ENCODE measurements around the gene CD28. TPM values are rescaled to one million over a fixed set of nuclear protein-coding genes. Genes with fewer than 3 reads are reported as not detected.

Gene CD28
- total and polyA plus RNA-seq, 4 donors, result 1.0 to 11.0 (median 5.7) TPM

DNA sequence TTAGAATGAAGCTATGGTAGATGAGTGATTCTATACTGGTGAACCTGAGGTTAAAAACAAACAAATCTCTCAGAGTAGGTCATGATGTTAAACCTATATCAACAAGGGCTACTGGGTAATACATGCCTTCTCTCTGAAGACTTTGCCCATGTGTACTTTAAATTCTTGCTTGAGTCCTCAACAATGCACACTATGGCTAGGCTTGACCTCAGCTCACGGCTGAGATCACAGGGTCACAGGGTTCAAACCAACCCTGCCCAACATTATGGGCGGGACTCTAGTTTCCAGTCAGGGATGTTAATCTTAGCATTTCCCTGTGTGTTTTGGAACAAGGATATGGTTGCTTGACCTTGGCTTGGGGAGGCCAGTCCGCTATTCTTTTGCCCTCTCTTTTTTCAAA, 7.7 kb downstream of the CD28 start:
- peak in 1 of 2 donors; percentile 49 for DNase-seq
- Histone ChIP-seq H3K4me3 (ENCODE audit: low read length in 2 of 2) (no peak overlapping the region), H3K4me1 (ENCODE audit: control insufficient read depth in 1 of 2, insufficient read depth in 2 of 2, low read length in 2 of 2) (no peaks in the 10 kb centered on the region), H3K36me3 (ENCODE audit: control insufficient read depth in 1 of 2, insufficient read depth in 2 of 2, low read length in 1 of 2) (no peaks in the 10 kb centered on the region), H3K27me3 (ENCODE audit: control insufficient read depth in 1 of 2, insufficient read depth in 2 of 2, low read length in 1 of 2) (no peaks in the 10 kb centered on the region), H3K9me3 (ENCODE audit: control insufficient read depth, low read length) (no peaks in the 10 kb centered on the region), H3K27ac (ENCODE audit: low read depth in 1 of 2, low read length in 2 of 2) (no peak overlapping the region)
- WGBS, 2 donors, result 79 to 81% methylated on average over 3 of the region's 3 CpGs
- peak; percentile 68 for ATAC-seq (ENCODE audit: low FRiP score)
- intact Hi-C loops (cut with DNase I), result no loop called here

DNA sequence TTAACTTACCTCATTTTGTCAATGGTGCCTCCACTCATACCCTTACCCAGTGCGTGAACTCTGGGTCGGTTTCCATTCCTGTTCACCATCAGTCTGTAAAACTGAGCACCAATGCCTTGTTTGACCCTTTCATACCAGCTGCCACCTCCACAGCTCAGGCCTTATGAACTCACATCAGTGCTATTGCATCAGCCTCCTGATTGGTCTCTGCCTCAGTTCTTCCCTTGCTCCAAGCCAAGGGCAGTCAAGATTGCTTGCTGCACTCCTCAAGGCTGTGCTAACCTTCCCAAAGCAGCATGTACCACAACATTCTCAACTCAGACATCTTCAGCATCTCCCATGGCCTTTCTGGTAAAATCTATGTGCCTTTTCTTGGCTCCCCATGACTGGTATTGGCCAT, 9.3 kb downstream of the CD28 start:
- ATAC-seq (ENCODE audit: low FRiP score) (no peak), DNase-seq (no peak)
- 95 to 98% methylated on average over 2 of the region's 2 CpGs for WGBS, 2 donors
- Histone ChIP-seq H3K4me3 (ENCODE audit: low read length in 2 of 2) (no peak overlapping the region), H3K27ac (ENCODE audit: low read depth in 1 of 2, low read length in 2 of 2) (no peak overlapping the region), H3K27me3 (ENCODE audit: control insufficient read depth in 1 of 2, insufficient read depth in 2 of 2, low read length in 1 of 2) (no peaks in the 10 kb centered on the region), H3K4me1 (ENCODE audit: control insufficient read depth in 1 of 2, insufficient read depth in 2 of 2, low read length in 2 of 2) (no peaks in the 10 kb centered on the region), H3K36me3 (ENCODE audit: control insufficient read depth in 1 of 2, insufficient read depth in 2 of 2, low read length in 1 of 2) (no peaks in the 10 kb centered on the region), H3K9me3 (ENCODE audit: control insufficient read depth, low read length) (no peaks in the 10 kb centered on the region)
- intact Hi-C loops (cut with DNase I), result no loop called here

DNA sequence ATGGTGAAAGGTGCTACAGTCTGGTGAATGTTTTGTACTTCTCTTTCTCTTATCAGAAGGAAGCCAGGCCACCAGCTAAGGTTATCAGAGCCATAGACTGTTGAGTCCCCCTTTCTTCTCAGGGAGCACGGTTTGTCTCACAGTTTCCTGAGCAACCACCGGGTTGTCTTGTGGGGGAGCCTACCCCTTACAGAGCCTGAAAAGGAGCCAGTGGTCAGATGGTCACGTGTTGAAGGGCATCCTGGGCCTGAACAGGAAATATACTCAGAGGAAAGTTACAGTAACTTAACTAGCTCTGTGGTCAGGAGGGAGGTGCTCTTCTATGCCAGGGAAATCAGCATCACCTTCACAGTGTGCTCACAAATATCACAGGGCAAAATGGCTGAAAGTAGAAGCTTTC, 11.6 kb downstream of the CD28 start:
- Histone ChIP-seq H3K27me3 (ENCODE audit: control insufficient read depth in 1 of 2, insufficient read depth in 2 of 2, low read length in 1 of 2) (no peaks in the 10 kb centered on the region), H3K9me3 (ENCODE audit: control insufficient read depth, low read length) (no peaks in the 10 kb centered on the region), H3K36me3 (ENCODE audit: control insufficient read depth in 1 of 2, insufficient read depth in 2 of 2, low read length in 1 of 2) (no peaks in the 10 kb centered on the region), H3K4me3 (ENCODE audit: low read length in 2 of 2) (no peak overlapping the region), H3K4me1 (ENCODE audit: control insufficient read depth in 1 of 2, insufficient read depth in 2 of 2, low read length in 2 of 2) (no peaks in the 10 kb centered on the region), H3K27ac (ENCODE audit: low read depth in 1 of 2, low read length in 2 of 2) (no peak overlapping the region)
- ATAC-seq (ENCODE audit: low FRiP score), result no peak
- intact Hi-C loops (cut with DNase I), result no loop called here
- DNase-seq, result no peak
- 65 to 78% methylated on average over 3 of the region's 3 CpGs for WGBS, 2 donors

DNA sequence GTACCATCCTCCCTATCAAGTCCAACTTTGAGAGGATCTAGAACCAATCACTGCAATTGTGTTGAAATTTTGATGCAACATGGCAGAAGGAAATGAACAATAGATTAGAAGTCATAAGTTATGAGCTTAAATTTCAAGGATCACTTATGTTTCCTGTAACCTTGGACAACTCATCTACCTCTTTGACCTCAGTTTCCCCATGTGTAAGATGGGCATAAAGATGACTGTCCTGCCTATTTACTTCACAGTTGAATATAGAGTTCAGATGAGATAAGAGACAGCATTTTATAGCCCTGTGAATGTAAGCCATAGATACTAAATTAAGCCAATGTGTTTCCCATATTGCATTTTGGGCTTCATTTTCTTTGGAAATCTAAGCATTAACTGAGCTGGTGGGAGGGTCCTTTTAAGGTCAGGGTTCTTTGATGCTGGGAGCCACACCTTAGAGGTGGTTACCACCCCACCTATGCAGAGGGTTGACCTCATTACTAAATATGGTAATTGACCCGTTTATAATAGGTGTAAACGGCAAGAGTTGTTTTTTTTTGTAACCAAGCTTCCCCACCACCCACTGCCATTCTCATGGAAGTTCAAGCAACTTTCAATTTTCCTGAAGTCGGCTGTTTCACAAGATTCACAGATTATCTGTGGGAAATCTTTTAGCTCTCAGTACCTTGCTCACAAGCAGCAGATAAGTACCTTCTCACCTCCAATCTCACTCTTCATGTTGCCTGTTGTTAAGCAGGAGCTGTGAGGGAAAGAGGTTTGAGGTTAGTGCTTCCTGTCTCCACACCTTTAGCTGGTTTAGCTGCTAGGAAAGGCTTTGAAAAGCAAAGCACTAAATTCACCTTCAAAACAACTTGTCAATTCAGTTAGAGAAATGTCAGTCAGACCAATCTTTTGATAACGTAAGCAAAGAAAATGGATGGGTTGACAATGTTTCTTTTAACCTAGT, 13.3 kb downstream of the CD28 start:
- intact Hi-C loops (cut with DNase I), result no loop called here
- Histone ChIP-seq H3K27ac (ENCODE audit: low read depth in 1 of 2, low read length in 2 of 2) (no peak overlapping the region), H3K4me3 (ENCODE audit: low read length in 2 of 2) (no peak overlapping the region), H3K36me3 (ENCODE audit: control insufficient read depth in 1 of 2, insufficient read depth in 2 of 2, low read length in 1 of 2) (no peaks in the 10 kb centered on the region), H3K9me3 (ENCODE audit: control insufficient read depth, low read length) (no peaks in the 10 kb centered on the region), H3K27me3 (ENCODE audit: control insufficient read depth in 1 of 2, insufficient read depth in 2 of 2, low read length in 1 of 2) (no peaks in the 10 kb centered on the region), H3K4me1 (ENCODE audit: control insufficient read depth in 1 of 2, insufficient read depth in 2 of 2, low read length in 2 of 2) (no peaks in the 10 kb centered on the region)
- DNase-seq, result no peak
- no peak for ATAC-seq (ENCODE audit: low FRiP score)
- WGBS, 2 donors, result 52 to 63% methylated on average over 4 of the region's 4 CpGs

DNA sequence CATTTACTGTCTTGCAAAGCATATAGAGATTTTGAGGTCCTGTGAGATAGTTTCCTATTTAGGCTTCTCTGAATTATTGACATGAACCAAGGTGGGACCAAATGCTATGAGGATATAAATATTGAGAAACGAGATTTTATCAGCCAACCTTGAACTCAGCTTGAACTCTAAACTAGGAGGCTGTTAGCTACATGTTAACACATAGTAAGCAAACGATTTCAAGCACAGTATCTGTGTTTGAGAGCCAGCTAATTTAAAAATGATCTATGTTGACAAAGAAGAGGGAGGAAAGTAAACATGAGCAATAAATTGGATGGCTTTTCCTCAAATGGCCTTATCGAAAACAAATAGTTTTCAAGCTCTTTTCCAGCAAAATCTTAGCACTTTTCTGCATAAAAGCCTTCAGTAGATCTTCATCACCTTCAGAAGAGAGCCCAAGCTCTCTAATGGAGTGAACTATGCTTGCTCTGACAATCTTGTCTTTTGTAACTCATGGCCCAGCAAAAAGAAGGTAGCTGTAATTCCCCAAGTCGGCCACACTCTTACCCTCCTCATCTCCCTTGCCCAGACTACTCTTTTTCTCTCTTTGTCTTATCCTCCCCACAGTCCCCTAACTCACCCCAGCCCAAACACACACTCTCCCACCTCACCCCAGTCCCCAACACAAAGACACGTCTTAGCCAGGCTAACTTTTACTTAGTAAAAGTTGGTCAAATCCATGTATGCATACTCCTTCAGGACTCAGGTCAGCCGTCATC, 14.7 kb downstream of the CD28 start:
- 76 to 80% methylated on average over 6 of the region's 6 CpGs for WGBS, 2 donors
- Histone ChIP-seq H3K27me3 (ENCODE audit: control insufficient read depth in 1 of 2, insufficient read depth in 2 of 2, low read length in 1 of 2) (no peaks in the 10 kb centered on the region), H3K36me3 (ENCODE audit: control insufficient read depth in 1 of 2, insufficient read depth in 2 of 2, low read length in 1 of 2) (no peaks in the 10 kb centered on the region), H3K27ac (ENCODE audit: low read depth in 1 of 2, low read length in 2 of 2) (no peak overlapping the region), H3K4me3 (ENCODE audit: low read length in 2 of 2) (no peak overlapping the region), H3K9me3 (ENCODE audit: control insufficient read depth, low read length) (no peaks in the 10 kb centered on the region), H3K4me1 (ENCODE audit: control insufficient read depth in 1 of 2, insufficient read depth in 2 of 2, low read length in 2 of 2) (no peaks in the 10 kb centered on the region)
- no peak for DNase-seq
- ATAC-seq (ENCODE audit: low FRiP score), result no peak
- intact Hi-C loops (cut with DNase I), result no loop called here

GRCh38 chr2:203721781-203722300, 15.4 kb downstream of the CD28 start:
- intact Hi-C loops (cut with DNase I), result no loop called here
- no peaks in the 10 kb centered on the region for H3K9me3 ChIP-seq (ENCODE audit: control insufficient read depth, low read length)
- H3K27me3 ChIP-seq (ENCODE audit: control insufficient read depth in 1 of 2, insufficient read depth in 2 of 2, low read length in 1 of 2), result no peaks in the 10 kb centered on the region
- DNase-seq, result no peak
- H3K36me3 ChIP-seq (ENCODE audit: control insufficient read depth in 1 of 2, insufficient read depth in 2 of 2, low read length in 1 of 2), result no peaks in the 10 kb centered on the region
- no peak overlapping the region for H3K27ac ChIP-seq (ENCODE audit: low read depth in 1 of 2, low read length in 2 of 2)
- H3K4me3 ChIP-seq (ENCODE audit: low read length in 2 of 2), result no peak overlapping the region
- 94 to 95% methylated on average over 3 of the region's 3 CpGs for WGBS, 2 donors
- no peaks in the 10 kb centered on the region for H3K4me1 ChIP-seq (ENCODE audit: control insufficient read depth in 1 of 2, insufficient read depth in 2 of 2, low read length in 2 of 2)
- ATAC-seq (ENCODE audit: low FRiP score), result no peak

DNA sequence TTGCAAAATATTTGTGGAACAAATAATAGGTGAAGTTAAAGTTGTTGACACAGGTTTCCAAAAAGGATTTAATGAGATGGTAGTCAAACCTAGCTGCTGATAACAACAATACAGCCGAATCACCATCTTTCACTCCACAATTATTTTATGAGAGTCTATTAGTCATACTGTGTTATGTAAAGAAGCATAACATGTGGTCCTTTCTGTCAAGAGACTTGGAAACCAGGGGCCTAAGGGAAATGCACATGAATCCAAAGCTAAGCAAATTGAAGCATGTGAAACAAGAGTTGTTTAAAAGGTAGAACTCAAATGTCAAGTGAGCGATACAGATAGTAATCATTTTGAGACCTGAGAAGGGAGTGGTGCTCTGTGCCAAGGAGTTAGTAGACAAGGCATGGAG, 16.0 kb downstream of the CD28 start:
- H3K9me3 ChIP-seq (ENCODE audit: control insufficient read depth, low read length), result no peaks in the 10 kb centered on the region
- no peak overlapping the region for H3K4me3 ChIP-seq (ENCODE audit: low read length in 2 of 2)
- intact Hi-C loops (cut with DNase I), result no loop called here
- ATAC-seq (ENCODE audit: low FRiP score) (no peak), DNase-seq (no peak)
- H3K27ac ChIP-seq (ENCODE audit: low read depth in 1 of 2, low read length in 2 of 2), result no peak overlapping the region
- H3K4me1 ChIP-seq (ENCODE audit: control insufficient read depth in 1 of 2, insufficient read depth in 2 of 2, low read length in 2 of 2), result no peaks in the 10 kb centered on the region
- WGBS, 2 donors, result 82 to 87% methylated on average over 2 of the region's 2 CpGs
- no peaks in the 10 kb centered on the region for H3K27me3 ChIP-seq (ENCODE audit: control insufficient read depth in 1 of 2, insufficient read depth in 2 of 2, low read length in 1 of 2)
- no peaks in the 10 kb centered on the region for H3K36me3 ChIP-seq (ENCODE audit: control insufficient read depth in 1 of 2, insufficient read depth in 2 of 2, low read length in 1 of 2)

GRCh38 chr2:203728321-203728720, 21.9 kb downstream of the CD28 start:
- Histone ChIP-seq H3K9me3 (ENCODE audit: control insufficient read depth, low read length) (no peaks in the 10 kb centered on the region), H3K27ac (ENCODE audit: low read depth in 1 of 2, low read length in 2 of 2) (no peak overlapping the region), H3K36me3 (ENCODE audit: control insufficient read depth in 1 of 2, insufficient read depth in 2 of 2, low read length in 1 of 2) (no peaks in the 10 kb centered on the region), H3K4me3 (ENCODE audit: low read length in 2 of 2) (no peak overlapping the region), H3K27me3 (ENCODE audit: control insufficient read depth in 1 of 2, insufficient read depth in 2 of 2, low read length in 1 of 2) (no peaks in the 10 kb centered on the region), H3K4me1 (ENCODE audit: control insufficient read depth in 1 of 2, insufficient read depth in 2 of 2, low read length in 2 of 2) (no peaks in the 10 kb centered on the region)
- DNase-seq (no peak), ATAC-seq (ENCODE audit: low FRiP score) (no peak)
- intact Hi-C loops (cut with DNase I), result no loop called here

Measured in aorta (tissue), 5 donors.